CD4-positive, alpha-beta T cell treated with Interleukin-6 for 4 hours (primary cell): Measurements from ENCODE around the gene STON2.
"Not testable (repeated sequence)": the region's sequence is repeated elsewhere in the genome, so short reads cannot be mapped to it uniquely, and the experiment has no call there.

Source experiments
- DNase-seq: peaks from one replicate; pipeline ENCODE4 v3.0.0-alpha.2; 2020; ENCODE audit warnings: mixed read lengths

STON2 gene

GRCh38 chr14:81382517-81383225 is 17.5 kb downstream of the STON2 start:
- DNase-seq: no peak

- not testable (repeated sequence) for DNase-seq
Observed at GRCh38 chr14:81380009-81380408, 20.1 kb downstream of the STON2 start.

- no peak for DNase-seq
Observed at GRCh38 chr14:81371802-81372201, 28.3 kb downstream of the STON2 start.

GRCh38 chr14:81367563-81367962 is 32.6 kb downstream of the STON2 start:
- no peak for DNase-seq

GRCh38 chr14:81366884-81367283 is 33.2 kb downstream of the STON2 start:
- DNase-seq: no peak

- no peak for DNase-seq
Observed at GRCh38 chr14:81366214-81366613, 33.9 kb downstream of the STON2 start.

- DNase-seq: no peak
Observed at GRCh38 chr14:81363746-81364378, 36.3 kb downstream of the STON2 start.

GRCh38 chr14:81353691-81354323 is 46.3 kb downstream of the STON2 start:
- no peak for DNase-seq

GRCh38 chr14:81352413-81352812 is 47.7 kb downstream of the STON2 start:
- no peak for DNase-seq

GRCh38 chr14:81351205-81351604 is 48.9 kb downstream of the STON2 start:
- DNase-seq: no peak

GRCh38 chr14:81350344-81351130 is 49.6 kb downstream of the STON2 start:
- DNase-seq: no peak

- DNase-seq: no peak
Observed at GRCh38 chr14:81348061-81348460, 52.1 kb downstream of the STON2 start.

- DNase-seq: no peak
Observed at GRCh38 chr14:81345781-81346180, 54.3 kb downstream of the STON2 start.

GRCh38 chr14:81344481-81345160 is 55.5 kb downstream of the STON2 start:
- no peak for DNase-seq

- DNase-seq: no peak
Observed at GRCh38 chr14:81343701-81344100, 56.4 kb downstream of the STON2 start.

- DNase-seq: no peak
Observed at GRCh38 chr14:81342850-81343580, 57.1 kb downstream of the STON2 start.

- DNase-seq: no peak
Observed at GRCh38 chr14:81341781-81342180, 58.3 kb downstream of the STON2 start.

GRCh38 chr14:81341370-81341769 is 58.8 kb downstream of the STON2 start:
- DNase-seq: no peak

- no peak for DNase-seq
Observed at GRCh38 chr14:81340201-81340600, 59.9 kb downstream of the STON2 start.

GRCh38 chr14:81337073-81337472 is 63.1 kb downstream of the STON2 start:
- DNase-seq: no peak

GRCh38 chr14:81336009-81336408 is 64.1 kb downstream of the STON2 start:
- DNase-seq: no peak

- DNase-seq: no peak
Observed at GRCh38 chr14:81332725-81333124, 67.4 kb downstream of the STON2 start.
